HPDE6-E6E7 (cell line): ENCODE results near the gene FAM181B.
"Not testable (repeated sequence)": the region's sequence is repeated elsewhere in the genome, so short reads cannot be mapped to it uniquely, and the experiment has no call there.

Source experiments
- DNase-seq: peaks from one replicate; pipeline ENCODE4 v3.0.0; 2011; ENCODE audit warnings: missing footprints; ENCODE audit errors: extremely low spot score

FAM181B gene

DNA sequence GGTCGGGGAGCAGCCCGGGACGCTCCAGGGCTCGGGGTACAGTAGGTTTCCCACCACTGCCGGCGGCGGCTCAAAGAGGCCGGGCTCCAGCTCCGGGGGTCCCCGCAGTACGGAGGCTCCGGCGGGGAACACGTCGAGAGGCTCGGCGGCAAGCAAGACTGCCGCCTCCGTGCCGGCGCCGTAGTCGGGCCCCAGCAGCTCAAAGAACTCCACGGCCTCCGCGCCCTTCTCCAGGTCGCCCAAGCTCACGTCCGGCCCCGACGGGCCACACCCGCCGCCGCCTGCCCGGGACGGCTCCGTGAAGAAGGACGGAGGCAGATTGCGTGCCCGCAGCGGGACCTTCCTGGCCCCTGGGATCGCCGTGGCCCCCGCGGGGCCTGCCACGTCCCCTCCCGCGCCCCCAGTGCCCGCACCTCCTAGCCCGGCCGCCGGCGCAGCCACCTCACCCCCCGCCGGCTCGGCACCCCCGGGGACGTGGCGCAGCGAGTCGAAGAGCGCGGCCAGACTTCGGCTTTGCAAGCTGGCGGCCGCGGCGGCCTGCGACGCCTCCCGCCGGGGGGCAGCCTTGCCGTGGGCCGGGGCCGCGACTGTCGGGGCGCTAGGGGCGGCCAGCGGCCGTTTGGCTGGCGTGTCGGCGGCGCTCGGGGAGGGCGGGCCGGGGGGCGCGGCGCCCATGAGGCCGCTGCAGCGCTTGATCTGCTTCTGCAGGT is 775 bp downstream of the FAM181B start:
- DNase-seq: peak; percentile 21

DNA sequence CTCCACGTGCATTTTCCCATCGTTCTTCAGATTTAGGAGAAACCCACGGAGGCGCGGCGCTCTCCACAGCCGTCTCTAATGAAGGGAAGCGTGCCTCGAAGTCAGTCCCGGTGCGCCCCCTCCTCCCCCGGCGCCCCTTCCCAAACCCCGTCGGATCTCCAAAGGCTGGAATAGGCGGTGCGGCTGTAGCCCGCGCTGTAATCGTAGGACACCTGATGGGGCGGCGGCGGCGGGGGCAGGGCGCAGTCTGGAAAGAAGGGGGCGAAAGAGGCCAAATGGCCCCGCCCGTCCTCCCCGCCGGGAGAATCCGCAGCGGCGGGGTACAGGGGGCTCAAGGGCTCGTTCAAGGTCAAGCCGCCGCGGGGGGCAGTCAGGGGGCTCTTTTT is 1.3 kb downstream of the FAM181B start:
- no peak for DNase-seq

DNA sequence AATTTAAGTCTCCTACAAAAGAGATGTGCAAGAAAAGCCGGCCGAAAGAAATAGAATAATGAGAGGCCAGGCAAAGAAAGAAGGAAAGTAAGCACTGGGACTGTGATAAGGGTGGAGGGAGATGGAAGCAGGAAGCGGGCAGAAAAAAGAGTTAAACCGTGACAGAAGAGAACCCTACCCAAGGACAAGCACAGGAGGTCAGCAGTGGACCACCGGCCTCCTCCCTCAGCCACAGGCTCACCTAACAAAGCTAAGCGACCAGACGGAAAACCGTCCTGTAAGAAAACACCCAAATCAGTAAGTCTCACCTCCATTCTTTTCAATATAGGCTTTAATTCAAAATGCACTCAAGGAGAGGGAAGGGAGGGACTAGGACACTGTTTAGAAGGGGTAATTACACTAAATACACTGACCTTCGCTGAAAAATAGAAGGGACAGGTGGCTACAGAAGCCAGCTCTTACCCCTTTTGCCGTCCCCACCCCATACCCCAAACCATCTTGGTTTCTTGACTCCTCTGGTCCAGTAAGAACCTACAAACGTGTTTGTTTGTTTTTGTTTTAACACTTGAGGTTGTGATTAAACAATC is 1.9 kb downstream of the FAM181B start:
- DNase-seq: no peak

DNA sequence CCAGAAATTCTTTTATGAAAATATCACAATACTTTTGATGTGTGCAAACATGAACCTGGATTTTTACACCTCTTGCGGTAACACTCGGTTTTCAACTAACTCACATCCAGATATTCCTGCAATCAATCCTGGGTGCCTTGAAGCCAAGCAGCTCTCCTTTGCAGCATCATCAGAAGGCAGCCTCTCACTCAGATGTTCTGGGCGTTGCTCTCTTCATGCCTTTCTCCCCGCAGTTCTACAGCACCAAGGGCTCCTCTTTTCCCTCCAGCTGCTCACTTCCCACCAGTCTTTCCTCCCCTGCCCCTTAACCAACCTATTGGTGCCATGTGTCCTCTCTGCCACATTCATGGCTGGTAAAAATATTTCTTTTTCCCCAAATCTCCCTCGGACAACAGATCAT is 2.9 kb downstream of the FAM181B start:
- no peak for DNase-seq

DNA sequence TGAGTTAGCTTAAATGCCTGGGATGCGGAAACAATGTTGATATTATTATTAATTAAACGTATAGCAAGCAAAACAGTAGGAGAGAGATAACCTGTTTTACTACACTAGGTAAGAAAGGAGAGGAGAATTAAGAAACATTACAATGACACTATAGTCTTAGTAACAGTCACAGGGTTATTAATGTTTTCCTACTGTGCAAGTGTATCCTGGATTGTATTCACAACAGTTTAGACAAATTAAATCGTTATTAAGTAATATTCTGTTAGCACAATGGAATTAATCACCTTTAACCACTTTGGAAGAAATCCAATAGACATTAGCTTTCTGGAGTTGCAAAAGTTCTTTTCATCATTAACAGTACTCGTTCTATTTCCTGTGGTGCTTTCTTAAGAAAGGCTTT is 3.4 kb downstream of the FAM181B start:
- no peak for DNase-seq

DNA sequence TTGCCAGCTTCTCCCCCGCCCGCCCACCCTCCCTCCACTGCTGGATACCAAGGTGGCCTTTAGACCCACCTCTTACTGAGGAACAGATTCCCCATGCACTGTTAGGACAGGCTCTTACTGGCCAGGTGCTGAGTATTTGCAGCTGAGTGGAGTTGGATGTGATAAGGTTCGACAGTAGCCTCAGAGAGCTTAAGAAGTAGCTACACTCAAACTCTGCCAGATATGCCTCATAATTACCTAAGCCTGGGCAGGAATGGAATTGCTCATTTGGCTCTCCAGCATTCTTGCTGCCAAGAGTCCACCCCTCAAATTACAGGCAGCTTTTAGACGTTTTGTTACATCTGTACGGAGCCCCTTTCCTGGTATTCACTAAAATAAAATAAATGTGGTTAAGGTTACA is 9.6 kb downstream of the FAM181B start:
- no peak for DNase-seq

DNA sequence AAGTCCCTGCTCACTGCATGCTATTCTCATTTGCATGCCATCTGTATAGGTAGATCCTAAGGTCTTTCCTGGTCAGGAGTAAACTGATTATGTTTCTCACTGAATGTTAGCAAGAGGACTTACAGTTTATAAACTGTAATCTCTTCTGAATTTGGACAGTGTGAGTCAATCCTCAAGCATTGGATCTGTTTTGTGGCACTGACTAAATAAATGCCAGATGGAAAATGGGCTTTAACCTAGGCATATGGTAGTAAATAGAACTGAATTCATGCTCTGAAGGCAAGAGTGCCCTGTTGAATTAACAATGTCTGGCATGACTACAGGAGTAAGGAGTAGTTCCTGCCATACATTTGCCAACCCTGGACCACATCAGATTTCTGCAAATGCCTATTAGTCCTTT is 11.4 kb downstream of the FAM181B start:
- DNase-seq: no peak

DNA sequence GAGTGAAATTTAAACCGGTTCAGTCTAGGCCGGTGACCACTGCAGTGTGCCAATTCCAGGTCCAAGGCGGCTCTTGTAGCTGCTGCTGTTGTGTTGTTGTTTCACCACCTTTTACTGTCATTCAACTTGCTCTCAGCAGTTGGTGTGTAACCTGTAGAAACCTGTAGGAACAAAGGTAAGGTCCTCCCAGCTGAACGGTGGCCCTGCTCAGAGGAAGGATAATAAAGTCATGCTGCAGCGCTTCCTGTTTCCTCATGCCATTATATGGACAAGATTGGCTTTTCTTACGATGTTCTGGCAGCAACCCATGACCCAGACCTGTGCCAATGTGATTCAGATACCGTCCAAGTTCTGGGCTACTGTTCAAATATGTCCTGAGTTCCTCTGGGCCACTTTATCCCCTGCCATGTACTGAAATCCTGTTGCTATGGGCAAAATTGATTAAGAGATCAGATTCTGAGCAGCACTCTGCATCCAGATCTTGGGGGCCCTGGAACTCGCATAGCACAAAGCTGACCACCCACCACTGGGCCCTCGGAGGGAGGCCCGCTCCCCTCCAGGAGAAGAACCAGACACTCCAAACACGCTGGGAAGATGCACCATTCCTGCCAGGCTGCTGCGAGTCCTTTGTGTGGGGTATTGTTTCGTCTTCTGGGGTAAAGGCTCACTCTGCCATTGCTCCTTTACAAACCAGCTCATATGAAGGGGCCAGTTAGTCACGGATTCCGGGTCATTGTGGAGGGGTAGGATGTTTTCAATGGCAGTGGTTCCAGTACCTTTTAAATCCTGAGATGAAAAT is 13.2 kb downstream of the FAM181B start:
- no peak for DNase-seq

DNA sequence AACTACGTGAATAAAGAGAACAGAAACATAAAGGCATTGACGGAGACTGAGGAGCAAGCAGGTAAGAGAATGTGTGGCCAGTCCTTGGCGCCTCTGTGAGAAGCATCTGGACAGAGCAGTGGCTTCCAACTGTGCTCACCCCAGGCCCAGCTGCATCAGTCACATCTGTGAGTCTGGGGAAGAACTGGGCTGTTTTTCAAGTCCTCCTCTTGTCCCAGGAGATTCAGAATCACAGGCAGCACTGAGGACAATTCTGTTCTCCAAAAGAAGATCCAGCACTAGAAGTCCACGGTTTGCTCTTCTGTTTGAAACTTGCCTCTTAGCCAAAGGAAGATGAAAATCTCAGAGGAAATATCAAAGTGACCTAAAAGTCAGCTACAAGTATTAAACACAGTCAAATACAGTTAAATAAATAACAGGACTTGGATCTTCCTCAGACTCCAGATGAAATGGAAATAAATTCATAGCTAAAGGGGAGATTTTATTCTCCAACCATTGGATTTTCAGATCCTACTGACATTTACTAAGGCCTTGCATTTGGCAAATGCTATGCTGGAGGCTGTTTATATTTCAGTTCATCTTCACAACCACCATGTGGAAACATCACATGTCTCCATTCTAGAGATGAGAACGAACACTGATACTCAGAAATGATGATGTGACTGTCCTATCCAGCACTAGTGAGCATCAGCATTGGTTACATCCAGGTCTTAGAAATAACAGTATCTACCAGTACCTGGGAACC is 14.1 kb downstream of the FAM181B start:
- DNase-seq: no peak

DNA sequence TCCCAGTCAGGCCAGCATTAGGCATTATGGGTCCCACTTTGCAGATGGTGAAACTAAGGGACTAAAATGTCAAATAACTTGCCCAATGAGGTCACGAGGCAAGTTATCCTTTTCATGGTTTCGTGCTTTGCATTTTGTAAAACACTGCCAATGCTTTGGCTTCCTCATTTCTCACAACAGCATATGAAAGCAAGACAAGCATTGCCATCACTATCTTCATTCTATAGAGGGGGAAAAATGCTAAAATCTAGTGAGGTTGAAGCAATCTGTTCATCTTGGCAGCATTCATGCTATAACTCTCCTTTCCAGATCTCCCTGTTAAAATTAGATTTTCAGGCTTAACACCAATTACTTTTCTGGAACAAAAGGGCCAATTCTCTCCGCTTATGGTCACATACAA is 14.8 kb downstream of the FAM181B start:
- no peak for DNase-seq

DNA sequence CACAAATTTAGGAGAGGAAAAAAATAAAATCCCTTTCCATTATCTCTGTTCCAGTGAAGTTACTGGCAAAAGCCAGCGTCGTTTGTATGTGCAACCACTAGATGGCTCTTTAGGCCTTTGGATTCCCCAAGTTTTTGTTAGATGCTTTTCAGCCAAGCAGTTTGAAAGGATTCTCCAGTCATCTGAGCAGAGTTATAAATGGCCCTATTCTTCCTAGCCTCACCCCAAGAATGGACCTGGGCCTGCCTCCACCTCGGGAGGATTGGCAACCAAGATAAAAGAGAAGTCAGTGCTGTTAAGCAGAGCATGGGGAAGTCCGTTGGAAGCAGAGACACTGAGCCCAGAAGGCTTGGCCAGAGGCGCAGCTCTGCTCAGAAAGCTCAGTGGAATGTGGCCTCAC is 15.4 kb downstream of the FAM181B start:
- DNase-seq: peak; percentile 57

DNA sequence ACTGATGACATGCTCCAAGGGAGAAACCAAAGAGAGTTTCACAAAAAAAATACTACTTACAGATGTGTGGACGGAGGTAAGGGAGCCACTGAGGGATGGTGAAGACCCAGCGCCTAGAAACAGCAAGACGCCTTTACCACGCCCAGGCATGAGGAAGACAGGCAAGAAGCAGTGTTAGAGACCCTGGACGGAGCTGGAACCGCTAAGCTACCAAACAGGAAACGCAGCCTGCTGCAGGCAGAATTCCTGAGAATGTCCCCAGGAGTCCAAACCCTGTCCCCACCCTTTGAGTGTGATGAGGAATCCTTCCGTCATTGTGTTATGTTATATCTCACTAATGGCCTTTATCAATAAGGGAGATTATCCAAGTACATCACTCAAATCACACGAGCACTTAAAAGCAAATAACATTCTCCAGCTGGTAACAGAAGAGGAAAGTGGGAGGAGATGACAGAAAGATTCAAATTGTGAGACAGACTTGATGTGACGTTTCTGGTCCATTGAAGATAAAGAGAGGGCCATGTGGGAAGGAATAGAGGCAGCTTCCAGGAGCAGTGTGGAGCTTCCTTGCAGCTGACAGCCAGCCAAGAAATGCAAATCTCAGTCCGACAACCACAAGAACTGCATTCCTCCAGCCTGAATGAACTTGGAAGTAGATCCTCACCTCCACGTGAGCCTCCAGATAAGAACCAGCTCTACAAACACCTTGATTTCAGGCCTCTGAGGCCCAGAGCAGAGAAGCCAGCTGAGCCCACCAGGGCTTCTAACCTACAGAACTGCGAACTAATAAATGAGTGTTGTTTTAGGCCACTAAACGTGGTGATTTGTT is 19.1 kb downstream of the FAM181B start:
- DNase-seq: no peak

DNA sequence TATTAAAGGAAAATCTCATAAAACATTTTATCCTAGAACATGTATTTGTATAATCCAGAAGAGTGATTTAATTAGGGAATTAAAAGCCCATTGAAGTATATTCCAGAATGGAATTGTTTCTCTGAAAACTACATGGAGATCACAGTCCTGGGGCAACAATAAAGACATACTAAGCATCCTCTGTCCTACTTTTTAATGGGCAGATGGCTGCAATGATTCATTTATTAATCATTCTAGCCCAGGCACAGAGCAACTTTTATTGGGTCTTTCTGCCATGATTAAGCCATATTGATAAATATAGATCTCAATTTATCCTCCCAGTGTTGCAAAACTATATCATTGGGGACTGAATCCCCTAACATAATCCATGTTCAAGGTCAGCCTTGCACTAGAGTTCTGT is 22.0 kb downstream of the FAM181B start:
- no peak for DNase-seq

DNA sequence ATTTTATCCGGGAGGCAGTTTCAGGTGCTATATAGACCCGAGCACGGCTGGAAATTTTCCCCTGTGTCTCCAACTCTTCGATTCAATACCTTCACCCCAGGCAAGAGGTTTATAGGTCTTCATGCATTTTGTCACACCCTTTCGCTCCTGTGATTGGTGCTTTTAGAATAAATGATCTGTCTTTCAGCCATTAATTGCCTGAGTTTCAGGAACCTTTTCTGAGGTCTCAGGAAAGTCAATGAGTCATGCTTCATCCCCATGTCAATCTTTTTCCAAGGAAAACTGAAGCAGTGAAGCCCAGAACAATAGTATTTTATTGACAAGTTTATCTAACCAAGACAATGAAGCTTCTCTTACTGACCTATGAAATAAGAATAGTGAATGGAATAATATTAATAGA is 29.9 kb downstream of the FAM181B start:
- DNase-seq: no peak

DNA sequence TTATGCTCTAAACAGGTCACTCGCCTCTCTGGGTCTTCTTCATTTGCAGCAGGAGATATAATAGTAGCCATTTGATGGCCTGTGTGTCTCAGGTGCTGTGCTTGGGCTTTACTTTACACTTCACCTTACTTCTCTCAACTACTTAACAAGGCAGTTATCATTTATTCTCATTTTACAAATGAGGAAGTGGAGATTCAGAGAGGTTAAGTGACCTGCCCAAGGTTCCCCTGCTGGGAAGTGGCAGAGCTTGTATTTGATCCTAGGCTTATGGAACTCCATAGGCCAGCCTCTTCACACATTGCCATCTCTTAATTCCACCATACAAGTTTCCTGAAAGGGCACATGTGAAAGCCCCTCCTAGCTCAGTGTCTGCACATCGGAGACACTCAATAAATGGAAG is 30.4 kb downstream of the FAM181B start:
- DNase-seq: no peak

DNA sequence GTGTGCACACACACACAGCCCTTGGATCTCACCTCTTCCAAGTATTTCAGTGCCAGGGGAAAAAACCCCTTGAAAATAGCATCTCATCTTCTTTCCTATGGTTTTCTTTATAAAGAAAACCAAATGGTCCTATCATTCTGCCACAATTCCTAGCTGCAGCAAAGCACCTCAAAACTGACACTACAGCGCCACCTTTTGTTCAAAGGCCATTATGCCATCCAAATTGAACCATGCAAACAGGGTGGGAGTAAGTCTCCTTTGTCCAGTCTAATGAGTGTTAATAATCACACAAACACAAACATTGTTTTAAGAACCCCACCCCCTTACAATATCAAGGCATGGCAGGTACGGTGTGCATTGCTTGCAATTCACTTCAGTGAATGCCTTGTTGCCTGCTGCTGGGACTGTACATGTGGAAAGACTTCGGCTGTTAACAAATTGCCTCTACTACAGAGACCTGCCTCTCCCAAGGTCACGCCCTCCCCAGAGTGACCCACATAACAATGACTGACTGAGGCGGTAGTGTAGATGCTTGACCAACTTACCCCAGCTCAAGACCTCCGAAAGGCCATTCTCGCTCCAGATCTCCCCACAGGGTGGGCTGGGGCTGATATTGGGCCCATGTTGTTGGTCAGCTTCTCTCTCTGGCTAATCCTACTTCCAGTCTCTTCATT is 31.7 kb downstream of the FAM181B start:
- no peak for DNase-seq

DNA sequence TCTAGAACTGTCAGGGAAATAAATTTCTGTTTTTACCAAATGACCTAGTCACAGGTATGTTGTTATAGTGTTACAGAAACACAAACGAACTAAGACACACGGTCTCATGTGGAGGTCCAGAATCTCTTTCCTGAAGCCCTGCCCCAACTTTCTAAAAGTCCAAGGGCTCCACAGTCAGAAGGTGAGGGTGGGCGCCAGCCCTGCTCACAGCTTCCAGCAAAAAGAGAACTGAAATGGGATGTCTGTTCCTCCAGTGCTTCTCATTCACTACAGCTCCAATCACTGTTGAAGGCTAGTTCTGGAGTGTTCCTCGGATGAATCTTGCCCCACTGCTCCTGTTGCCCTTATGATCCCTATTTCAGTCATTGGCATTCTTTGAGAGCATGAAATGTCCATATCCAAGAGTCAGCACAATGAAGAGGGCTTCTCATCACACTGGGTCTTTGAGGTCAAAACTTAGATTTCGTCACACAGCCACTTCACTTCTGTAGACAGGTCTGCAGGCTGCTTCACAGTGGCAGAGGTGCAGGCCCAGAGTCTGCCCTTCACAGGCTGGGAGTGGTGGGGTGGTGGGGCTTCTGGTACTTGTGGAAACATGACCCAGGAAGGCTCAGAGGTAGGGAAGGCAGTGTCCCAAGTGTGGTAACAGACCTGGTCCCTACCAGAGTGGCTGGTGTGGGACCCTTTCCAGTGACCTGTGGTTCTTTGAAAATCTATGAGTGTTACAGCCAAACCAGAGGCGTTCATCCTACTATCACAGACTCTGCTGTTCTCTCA is 34.9 kb downstream of the FAM181B start:
- no peak for DNase-seq

DNA sequence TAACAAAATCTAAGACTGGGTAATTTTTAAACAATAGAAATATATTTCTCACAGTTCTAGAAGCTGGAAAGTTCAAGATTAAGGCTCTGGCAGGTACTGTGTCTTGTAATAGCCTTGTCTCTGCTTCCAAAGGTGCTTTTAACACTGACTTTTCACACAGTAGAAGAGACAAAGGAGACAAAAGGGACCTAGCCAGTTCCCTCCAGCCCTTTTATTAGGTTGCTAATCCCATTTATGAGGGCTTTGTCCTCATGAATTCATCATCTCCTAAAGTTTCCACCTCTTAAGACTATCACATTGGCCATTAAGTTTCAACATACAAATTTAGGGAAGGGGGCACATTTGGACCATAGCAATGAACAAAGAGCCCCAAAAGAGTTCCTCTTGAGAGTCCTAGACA is 40.7 kb downstream of the FAM181B start:
- no peak for DNase-seq

DNA sequence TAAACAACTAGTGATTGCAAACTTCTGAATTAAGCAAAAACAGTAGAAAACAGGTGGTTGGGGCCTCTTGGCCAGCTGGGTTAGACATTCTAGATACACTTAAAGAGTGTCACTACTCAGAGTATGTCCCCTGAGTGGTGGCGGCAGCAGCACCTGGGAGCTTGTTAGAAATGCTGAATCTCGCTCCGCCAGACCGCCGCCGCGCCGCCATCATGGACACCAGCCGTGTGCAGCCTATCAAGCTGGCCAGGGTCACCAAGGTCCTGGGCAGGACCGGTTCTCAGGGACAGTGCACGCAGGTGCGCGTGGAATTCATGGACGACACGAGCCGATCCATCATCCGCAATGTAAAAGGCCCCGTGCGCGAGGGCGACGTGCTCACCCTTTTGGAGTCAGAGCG is 44.3 kb downstream of the FAM181B start:
- DNase-seq: not testable (repeated sequence)

DNA sequence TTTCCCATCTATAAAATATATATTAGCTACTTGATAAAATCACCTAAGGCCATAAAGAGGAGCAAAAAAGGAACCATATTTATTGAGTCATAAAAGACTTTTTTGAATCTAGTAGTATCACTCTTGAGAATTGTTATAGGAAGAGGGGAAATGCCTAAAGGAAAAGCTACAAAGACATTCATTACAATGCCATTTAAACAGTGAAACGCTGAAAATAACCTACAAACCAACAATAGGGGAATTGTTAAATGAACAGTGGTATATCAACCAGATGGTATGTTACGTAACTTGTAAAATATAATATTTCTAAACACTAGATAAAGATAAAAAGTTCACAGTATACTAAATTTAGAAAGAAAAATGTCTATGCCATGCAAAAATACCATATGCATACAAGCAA is 47.5 kb downstream of the FAM181B start:
- no peak for DNase-seq
